SKM-1 treated with dmso at 0.1 percent for 144 hours (cell line): ENCODE data around the gene GMDS.

Source experiments
- DNase-seq: peaks from one replicate; lab custom pipeline; 2025; ENCODE audit not compliant: unreplicated experiment; lab: John Stamatoyannopoulos, UW

GMDS gene

GRCh38 chr6:2044192-2044591 lies 201.2 kb downstream of the GMDS start:
- DNase-seq: no peak

GRCh38 chr6:2042956-2043648 lies 202.3 kb downstream of the GMDS start:
- DNase-seq: no peak

GRCh38 chr6:2038092-2038491 lies 207.3 kb downstream of the GMDS start:
- DNase-seq: no peak

GRCh38 chr6:2037237-2037926 lies 208.0 kb downstream of the GMDS start:
- DNase-seq: no peak

- DNase-seq: no peak
Observed at GRCh38 chr6:2036710-2037023, 208.7 kb downstream of the GMDS start.

- DNase-seq: no peak
Observed at GRCh38 chr6:2035826-2036709, 209.3 kb downstream of the GMDS start.

- DNase-seq: no peak
Observed at GRCh38 chr6:2035046-2035445, 210.4 kb downstream of the GMDS start.

- no peak for DNase-seq
Observed at GRCh38 chr6:2034256-2034655, 211.1 kb downstream of the GMDS start.

GRCh38 chr6:2033544-2033943 lies 211.9 kb downstream of the GMDS start:
- DNase-seq: no peak

- DNase-seq: no peak
Observed at GRCh38 chr6:2030682-2031244, 214.6 kb downstream of the GMDS start.

GRCh38 chr6:2029952-2030351 lies 215.5 kb downstream of the GMDS start:
- DNase-seq: no peak

GRCh38 chr6:2029130-2029794 lies 216.1 kb downstream of the GMDS start:
- no peak for DNase-seq

- peak; percentile 53 for DNase-seq
Observed at GRCh38 chr6:2028457-2029038, 216.9 kb downstream of the GMDS start.

- no peak for DNase-seq
Observed at GRCh38 chr6:2026133-2026532, 219.3 kb downstream of the GMDS start.

GRCh38 chr6:2021713-2022125 lies 223.7 kb downstream of the GMDS start:
- no peak for DNase-seq

GRCh38 chr6:2020909-2021308 lies 224.5 kb downstream of the GMDS start:
- DNase-seq: peak; percentile 46

- no peak for DNase-seq
Observed at GRCh38 chr6:2019051-2019450, 226.4 kb downstream of the GMDS start.

GRCh38 chr6:2016040-2016439 lies 229.4 kb downstream of the GMDS start:
- DNase-seq: no peak

GRCh38 chr6:2008383-2008976 lies 236.9 kb downstream of the GMDS start:
- DNase-seq: no peak

- no peak for DNase-seq
Observed at GRCh38 chr6:2007165-2007564, 238.2 kb downstream of the GMDS start.
